Measurements from ENCODE around the gene SETD7.

DNA sequence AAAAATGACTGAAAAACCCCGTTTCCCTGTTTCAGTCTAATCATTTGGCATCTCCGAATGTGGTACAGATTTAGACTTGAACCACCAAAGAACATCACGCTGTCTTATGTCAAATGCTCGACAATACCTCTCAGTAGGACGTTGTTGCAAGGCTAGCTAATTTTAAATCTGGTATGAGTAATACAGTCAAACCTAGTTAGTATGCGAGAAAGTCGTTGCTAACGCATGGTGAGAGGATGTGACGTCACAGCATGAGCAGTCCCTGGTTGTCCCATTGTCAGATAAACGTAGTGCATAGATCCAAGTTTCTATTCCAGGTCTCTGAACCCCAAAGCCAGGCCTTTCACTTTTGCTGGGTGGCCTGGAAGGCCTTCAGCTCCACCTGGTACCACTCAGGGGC, 44.7 kb downstream of the SETD7 start:
- TF ChIP-seq POLR2A (IDR thresholded peaks at IDR 0.05) (no peak), POLR2AphosphoS5 (IDR thresholded peaks at IDR 0.05) (no peak), EP300 (IDR thresholded peaks at IDR 0.05) (no peak)
- TF ChIP-seq, protein P1, sequence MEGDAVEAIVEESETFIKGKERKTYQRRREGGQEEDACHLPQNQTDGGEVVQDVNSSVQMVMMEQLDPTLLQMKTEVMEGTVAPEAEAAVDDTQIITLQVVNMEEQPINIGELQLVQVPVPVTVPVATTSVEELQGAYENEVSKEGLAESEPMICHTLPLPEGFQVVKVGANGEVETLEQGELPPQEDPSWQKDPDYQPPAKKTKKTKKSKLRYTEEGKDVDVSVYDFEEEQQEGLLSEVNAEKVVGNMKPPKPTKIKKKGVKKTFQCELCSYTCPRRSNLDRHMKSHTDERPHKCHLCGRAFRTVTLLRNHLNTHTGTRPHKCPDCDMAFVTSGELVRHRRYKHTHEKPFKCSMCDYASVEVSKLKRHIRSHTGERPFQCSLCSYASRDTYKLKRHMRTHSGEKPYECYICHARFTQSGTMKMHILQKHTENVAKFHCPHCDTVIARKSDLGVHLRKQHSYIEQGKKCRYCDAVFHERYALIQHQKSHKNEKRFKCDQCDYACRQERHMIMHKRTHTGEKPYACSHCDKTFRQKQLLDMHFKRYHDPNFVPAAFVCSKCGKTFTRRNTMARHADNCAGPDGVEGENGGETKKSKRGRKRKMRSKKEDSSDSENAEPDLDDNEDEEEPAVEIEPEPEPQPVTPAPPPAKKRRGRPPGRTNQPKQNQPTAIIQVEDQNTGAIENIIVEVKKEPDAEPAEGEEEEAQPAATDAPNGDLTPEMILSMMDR (IDR thresholded peaks at IDR 0.05) = no peak

Measured in stomach (tissue), 4 donors.